ELF-1 (cell line): ENCODE data around the gene NKAIN2.
"Not testable (repeated sequence)": the region's sequence is repeated elsewhere in the genome, so short reads cannot be mapped to it uniquely, and the experiment has no call there.

Source experiments
- DNase-seq: peaks from one replicate; pipeline ENCODE4 v3.0.0-alpha.2; 2016; ENCODE audit warnings: low read depth, low spot score

The NKAIN2 gene

GRCh38 chr6:123895346-123895745, 91.7 kb downstream of the NKAIN2 start:
- DNase-seq, result no peak

GRCh38 chr6:123895806-123896205, 92.1 kb downstream of the NKAIN2 start:
- no peak for DNase-seq

DNA sequence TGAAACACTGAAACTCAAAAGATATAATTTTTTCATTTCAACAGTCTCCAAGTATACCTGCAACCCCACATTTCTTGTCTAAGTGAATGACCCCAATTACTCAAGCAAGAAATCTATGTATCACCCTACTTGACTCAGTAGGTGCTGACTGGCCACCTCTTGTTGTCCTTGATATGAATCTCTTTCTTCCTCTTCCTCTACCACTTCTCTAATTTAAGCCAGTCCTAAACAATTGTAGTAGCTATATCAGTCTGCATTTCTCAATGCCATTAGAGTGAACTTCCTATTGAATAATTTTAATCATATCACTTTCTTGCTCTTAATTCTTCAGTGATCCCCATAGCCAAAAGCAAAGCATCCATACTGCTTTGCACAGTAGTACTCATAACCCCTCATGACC, 93.2 kb downstream of the NKAIN2 start:
- no peak for DNase-seq

GRCh38 chr6:123897965-123898364, 94.3 kb downstream of the NKAIN2 start:
- no peak for DNase-seq

DNA sequence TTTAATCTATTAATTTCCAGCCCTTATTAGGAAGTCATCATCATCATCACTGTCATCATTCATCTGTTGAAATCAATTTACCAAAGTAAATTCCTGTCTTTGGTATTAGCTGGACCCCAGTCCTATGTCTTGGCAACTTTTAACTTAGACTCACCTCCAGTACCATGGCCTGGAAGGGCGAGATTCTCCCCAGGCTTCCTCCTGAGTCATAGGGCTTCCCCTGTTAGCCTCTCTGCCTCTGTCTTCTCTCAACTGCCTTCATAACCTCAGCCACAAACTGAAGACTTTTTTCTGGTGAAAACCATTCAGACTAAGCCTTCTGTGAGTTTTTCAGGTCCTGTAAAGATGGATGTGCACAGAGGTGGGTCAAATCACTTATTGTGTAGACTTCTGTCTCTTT, 95.0 kb downstream of the NKAIN2 start:
- DNase-seq, result no peak

- DNase-seq, result no peak
Observed at GRCh38 chr6:123899745-123900144, 96.1 kb downstream of the NKAIN2 start.

- no peak for DNase-seq
Observed at GRCh38 chr6:123901436-123901835, 97.8 kb downstream of the NKAIN2 start.

- no peak for DNase-seq
Observed at GRCh38 chr6:123902738-123903313, 99.2 kb downstream of the NKAIN2 start.

- DNase-seq, result no peak
Observed at GRCh38 chr6:123904228-123904627, 100.6 kb downstream of the NKAIN2 start.

GRCh38 chr6:123908797-123909196, 105.1 kb downstream of the NKAIN2 start:
- no peak for DNase-seq

- no peak for DNase-seq
Observed at GRCh38 chr6:123909989-123910388, 106.3 kb downstream of the NKAIN2 start.

DNA sequence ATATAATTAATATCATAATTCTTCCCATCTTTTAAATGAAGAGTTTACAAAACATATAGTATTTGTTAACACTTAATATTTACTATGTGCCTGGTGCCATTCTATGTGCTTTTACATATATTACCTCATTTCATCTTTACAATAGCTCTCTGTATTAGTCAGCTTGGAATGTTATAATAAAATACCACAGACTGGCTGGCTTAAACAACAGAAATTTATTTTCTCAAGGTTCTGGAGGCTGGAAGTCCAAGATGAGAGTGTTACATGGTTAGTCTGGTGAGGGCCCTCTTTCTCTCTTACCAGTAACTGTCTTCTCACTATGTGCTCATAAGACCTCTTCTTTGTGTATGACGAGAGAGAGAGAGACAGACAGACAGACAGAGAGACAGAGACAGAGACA, 110.2 kb downstream of the NKAIN2 start:
- DNase-seq, result no peak

DNA sequence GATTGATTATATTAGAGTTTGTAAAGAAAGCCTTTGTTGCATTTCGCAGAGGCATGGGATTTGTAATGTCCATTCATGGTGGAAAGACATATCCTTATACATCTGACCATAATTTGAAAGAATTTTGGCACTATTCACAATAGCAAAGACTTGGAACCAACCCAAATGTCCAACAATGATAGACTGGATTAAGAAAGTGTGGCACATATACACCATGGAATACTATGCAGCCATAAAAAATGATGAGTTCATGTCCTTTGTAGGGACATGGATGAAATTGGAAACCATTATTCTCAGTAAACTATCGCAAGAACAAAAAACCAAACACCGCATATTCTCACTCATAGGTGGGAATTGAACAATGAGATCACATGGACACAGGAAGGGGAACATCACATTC, 119.7 kb downstream of the NKAIN2 start:
- DNase-seq, result not testable (repeated sequence)

GRCh38 chr6:123925350-123925749, 121.7 kb downstream of the NKAIN2 start:
- DNase-seq, result no peak

DNA sequence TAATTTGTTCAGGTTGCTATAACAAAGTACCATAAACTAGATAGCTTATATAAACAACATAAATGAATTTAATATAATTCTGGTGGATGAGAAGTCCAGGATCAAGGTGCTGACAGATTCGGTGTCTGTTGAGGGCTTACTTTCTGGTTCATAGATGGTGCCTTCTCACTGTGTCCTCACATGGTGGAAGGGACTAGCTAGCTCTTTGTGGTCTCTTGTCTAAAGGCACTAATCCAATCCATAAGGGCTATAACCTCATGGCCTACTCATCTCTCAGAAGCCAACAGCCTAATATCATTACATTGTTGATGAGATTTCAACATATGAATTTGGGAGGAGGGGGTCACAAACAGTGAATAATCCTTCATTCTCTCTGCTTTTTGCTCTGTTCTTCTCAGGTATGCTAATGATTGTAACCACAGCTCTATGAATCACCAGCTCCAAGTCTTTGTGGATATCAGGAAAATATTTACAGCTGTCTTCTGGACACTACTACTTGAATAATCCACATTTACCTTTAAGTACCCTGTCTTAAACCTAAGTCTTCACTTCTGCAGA, 122.3 kb downstream of the NKAIN2 start:
- DNase-seq, result no peak

GRCh38 chr6:123928529-123928928, 124.9 kb downstream of the NKAIN2 start:
- no peak for DNase-seq

DNA sequence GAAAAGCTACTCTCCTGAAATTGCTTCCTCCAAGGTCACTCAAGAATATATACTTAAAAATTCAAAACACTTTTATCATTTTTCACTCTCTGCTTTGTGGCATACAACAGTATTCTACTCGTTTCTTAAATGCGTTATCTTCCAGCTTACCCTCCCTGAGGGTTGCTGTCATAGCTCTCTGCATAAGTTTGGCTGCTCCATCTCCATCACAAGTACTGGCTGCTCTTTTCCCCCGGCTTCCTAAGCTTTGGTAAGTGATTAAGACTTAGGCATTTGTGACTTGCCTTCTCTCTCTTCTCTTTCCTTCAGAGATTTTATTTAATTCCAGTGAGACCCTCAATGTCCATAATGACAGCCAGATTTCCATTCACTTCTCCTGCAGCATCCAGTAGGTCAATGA, 128.3 kb downstream of the NKAIN2 start:
- DNase-seq, result no peak

GRCh38 chr6:123940551-123940950, 136.9 kb downstream of the NKAIN2 start:
- DNase-seq, result no peak

- DNase-seq, result no peak
Observed at GRCh38 chr6:123941855-123942254, 138.2 kb downstream of the NKAIN2 start.

DNA sequence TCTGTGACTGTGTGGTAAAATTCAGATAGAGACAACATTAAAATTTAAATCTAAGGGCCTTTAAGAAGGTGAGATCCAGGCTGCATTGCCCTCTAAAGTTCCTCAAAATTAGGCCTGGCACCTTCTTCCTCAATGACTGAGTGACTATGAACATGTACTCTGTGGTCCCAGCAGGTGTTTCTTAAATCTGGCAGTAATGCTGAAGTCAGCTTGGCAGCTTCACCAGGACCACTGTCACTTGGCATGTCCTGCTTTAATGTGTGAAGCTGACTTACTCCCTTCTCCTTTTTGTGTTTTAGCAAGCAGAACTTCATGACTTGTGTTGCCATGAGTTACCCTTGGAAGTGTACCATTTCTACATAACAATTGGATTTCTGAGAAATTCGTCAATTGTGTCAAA, 141.7 kb downstream of the NKAIN2 start:
- DNase-seq, result no peak

- DNase-seq, result peak; percentile 17
Observed at GRCh38 chr6:123953920-123954319, 150.3 kb downstream of the NKAIN2 start.

- DNase-seq, result no peak
Observed at GRCh38 chr6:123956492-123957139, 153.0 kb downstream of the NKAIN2 start.

GRCh38 chr6:123962508-123962907, 158.8 kb downstream of the NKAIN2 start:
- no peak for DNase-seq
